Keratinocyte (primary cell): ENCODE measurements around the gene GPR37L1. TPM values are rescaled to one million over a fixed set of nuclear protein-coding genes. Genes with fewer than 3 reads are reported as not detected.

Experiments
- DNase-seq: peaks from one replicate; pipeline ENCODE4 v3.0.0-alpha.2; 2011; ENCODE audit warnings: low read depth, missing footprints, low spot score
- FAIRE-seq: peaks from 2 replicates; lab custom pipeline; 2011; peaks lifted over from hg19 to GRCh38; lab: Jason Lieb, UNC
- H2AFZ ChIP-seq: 2 replicates; pipeline ENCODE4 v1.6.0; 2012; ENCODE audit warnings: low read length, control low read depth, inconsistent platforms; ENCODE audit not compliant: control insufficient read depth
- H3K27ac ChIP-seq: 2 replicates; pipeline ENCODE4 v1.5.1; 2011; ENCODE audit warnings: low read length; ENCODE audit not compliant: control insufficient read depth, insufficient read depth
- H3K27me3 ChIP-seq: 3 replicates; pipeline ENCODE4 v1.6.0; 2011; ENCODE audit warnings: low read length; ENCODE audit not compliant: control insufficient read depth, insufficient read depth; ENCODE audit errors: extremely low read depth
- H3K36me3 ChIP-seq, 2 experiments: 2 replicates in 1 of 2; 3 replicates in 1 of 2; pipeline ENCODE4 v1.5.1; 2011; ENCODE audit warnings: low read length in 2 of 2, mild to moderate bottlenecking in 1 of 2; ENCODE audit not compliant: control insufficient read depth in 2 of 2, insufficient read depth in 2 of 2; ENCODE audit errors: extremely low read depth in 1 of 2
- H3K4me1 ChIP-seq: 3 replicates; pipeline ENCODE4 v1.5.1; 2011; ENCODE audit warnings: low read length; ENCODE audit not compliant: control insufficient read depth, insufficient read depth; ENCODE audit errors: extremely low read depth
- H3K4me2 ChIP-seq: 3 replicates; pipeline ENCODE4 v1.6.0; 2011; ENCODE audit warnings: low read depth, low read length; ENCODE audit not compliant: control insufficient read depth, insufficient read depth; ENCODE audit errors: extremely low read depth
- H3K4me3 ChIP-seq, 3 experiments: fragments of 200-600 bp in 1 of 3; sonication (generic) in 1 of 3; 2 replicates in 2 of 3; 3 replicates in 1 of 3; pipeline ENCODE4 v1.5.1; 2011 to 2016; ENCODE audit warnings: low read length in 3 of 3, mild to moderate bottlenecking in 3 of 3, control low read depth in 2 of 3, inconsistent platforms in 1 of 3, low read depth in 1 of 3, mixed read lengths in 1 of 3, mixed run types in 1 of 3, moderate library complexity in 1 of 3; ENCODE audit not compliant: control insufficient read depth in 2 of 3, insufficient read depth in 2 of 3; ENCODE audit errors: extremely low read depth in 1 of 3
- H3K79me2 ChIP-seq: 2 replicates; pipeline ENCODE4 v1.6.0; 2012; ENCODE audit warnings: low read length; ENCODE audit not compliant: control insufficient read depth, insufficient read depth
- H3K9ac ChIP-seq: 3 replicates; pipeline ENCODE4 v1.6.0; 2011; ENCODE audit warnings: low read length; ENCODE audit not compliant: control insufficient read depth, insufficient read depth; ENCODE audit errors: extremely low read depth
- H3K9me1 ChIP-seq: 3 replicates; pipeline ENCODE4 v1.6.0; 2011; ENCODE audit warnings: low read length; ENCODE audit not compliant: control insufficient read depth, insufficient read depth; ENCODE audit errors: extremely low read depth
- H3K9me3 ChIP-seq: 2 replicates; pipeline ENCODE4 v1.5.1; 2012; ENCODE audit warnings: low read depth, low read length; ENCODE audit not compliant: control insufficient read depth
- H4K20me1 ChIP-seq: 3 replicates; pipeline ENCODE4 v1.6.0; 2011; ENCODE audit warnings: low read length; ENCODE audit not compliant: control insufficient read depth, insufficient read depth; ENCODE audit errors: extremely low read depth
- CTCF ChIP-seq, 3 experiments: IDR thresholded peaks in 1 of 3; conservative IDR thresholded peaks in 1 of 3; optimal IDR thresholded peaks in 1 of 3; 2 replicates in 2 of 3; 3 replicates in 1 of 3; pipeline versions ENCODE3 to v1.5.1; 2011; ENCODE audit warnings: low read length in 3 of 3, mild to moderate bottlenecking in 3 of 3, moderate library complexity in 2 of 3, control low read depth in 1 of 3, inconsistent platforms in 1 of 3; ENCODE audit not compliant: insufficient read depth in 2 of 3; ENCODE audit errors: extremely low read depth in 1 of 3
- EZH2 ChIP-seq: IDR thresholded peaks from one replicate; pipeline ENCODE4 v1.6.1; 2012; ENCODE audit warnings: inconsistent platforms, mild to moderate bottlenecking, low read length, moderate library complexity
- dilution Hi-C: fragments of 300-500 bp; cut with MboI; formaldehyde crosslinking; loops from one replicate; pipeline ENCODE4 v1.7.0; 2020; ENCODE audit warnings: low sequenced_read_pairs; ENCODE audit not compliant: extremely low pct_ligation_motif_present
- polyA plus RNA-seq, 5 experiments: library from polyadenylated mRNA; depleted of rRNA in 3 of 5; stranded (reverse) in 3 of 5; stranded (forward) in 1 of 5; unstranded in 1 of 5; fragments of >200 nt; gene quantifications; 1 replicate in 1 of 5; 2 replicates in 3 of 5; 3 replicates in 1 of 5; pipeline versions ENCODE4 v1.2.1 to v1.2.3, GENCODE V29; 2011 to 2012; ENCODE audit warnings: missing spikeins in 2 of 5, low read depth in 1 of 5, low replicate concordance in 1 of 5

Gene GPR37L1
- polyA plus RNA-seq, 1 donor (not counting 4 experiments of a cell fraction or from before 2014, with no cell fraction given) = not detected

- Histone ChIP-seq H3K9me3 (no peaks in the 10 kb centered on the region), H3K4me1 (no peaks in the 10 kb centered on the region), H3K27ac (no peak overlapping the region), H3K36me3 (no peaks in the 10 kb centered on the region), H4K20me1 (no peaks in the 10 kb centered on the region), H3K27me3 (no peaks in the 10 kb centered on the region), H3K4me2 (no peak overlapping the region), H2AFZ (no peak overlapping the region), H3K79me2 (no peaks in the 10 kb centered on the region), H3K9me1 (no peaks in the 10 kb centered on the region), H3K9ac (no peak overlapping the region), H3K4me3 (no peak overlapping the region)
- no peak for DNase-seq
- dilution Hi-C loops = no loop called here
- FAIRE-seq = no peak
- TF ChIP-seq EZH2 = no peak
- TF ChIP-seq CTCF (optimal IDR thresholded peaks at IDR 0.05 in 1 of 3, IDR thresholded peaks at IDR 0.05 in 1 of 3, conservative IDR thresholded peaks at IDR 0.05 in 1 of 3; ENCODE audit: extremely low read depth in 1 of 3, insufficient read depth in 2 of 3, low read length in 3 of 3) = no peak
Measured at GRCh38 chr1:202126426-202126825, 3.7 kb downstream of the GPR37L1 start.

GRCh38 chr1:202127061-202127460, 4.3 kb downstream of the GPR37L1 start:
- Histone ChIP-seq H3K9me3 (no peaks in the 10 kb centered on the region), H3K4me1 (peaks cover 4% of the 10 kb centered on the region), H3K9me1 (no peaks in the 10 kb centered on the region), H3K4me3 (no peak overlapping the region), H3K36me3 (no peaks in the 10 kb centered on the region), H3K9ac (no peak overlapping the region), H4K20me1 (peaks cover 2% of the 10 kb centered on the region), H3K27me3 (no peaks in the 10 kb centered on the region), H3K27ac (no peak overlapping the region), H3K4me2 (no peak overlapping the region), H3K79me2 (no peaks in the 10 kb centered on the region), H2AFZ (no peak overlapping the region)
- DNase-seq = no peak
- TF ChIP-seq EZH2 (no peak), CTCF (optimal IDR thresholded peaks at IDR 0.05 in 1 of 3, IDR thresholded peaks at IDR 0.05 in 1 of 3, conservative IDR thresholded peaks at IDR 0.05 in 1 of 3; ENCODE audit: extremely low read depth in 1 of 3, insufficient read depth in 2 of 3, low read length in 3 of 3) (no peak)
- no peak for FAIRE-seq
- dilution Hi-C loops = no loop called here
